ENCODE results near the gene BORCS5. TPM values are rescaled to one million over a fixed set of nuclear protein-coding genes. Genes with fewer than 3 reads are reported as not detected.

BORCS5 gene
- total RNA-seq, 2 donors from 2014 or later: 9.7 to 26.8 TPM

GRCh38 chr12:12440784-12441428, 84.0 kb downstream of the BORCS5 start:
- Histone ChIP-seq H3K36me3 (no peaks in the 10 kb centered on the region), H3K27me3 (replicated peaks; ENCODE audit: insufficient read depth) (no peaks in the 10 kb centered on the region), H3K27ac (peak overlapping the region; percentile 79 to 82), H3K4me3 (no peak overlapping the region), H3K4me1 (replicated peaks) (peaks cover 14% of the 10 kb centered on the region), H3K9me3 (no peaks in the 10 kb centered on the region)
- intact Hi-C loops (cut with DNase I): no loop called here
- TF ChIP-seq CTCF (IDR thresholded peaks at IDR 0.05) (no peak), POLR2AphosphoS5 (IDR thresholded peaks at IDR 0.05) (no peak), POLR2A (IDR thresholded peaks at IDR 0.05) (no peak)
- WGBS: 82% methylated on average over 4 of the region's 4 CpGs
- DNase-seq (ENCODE audit: low spot score): no peak

- Histone ChIP-seq H3K4me1 (replicated peaks) (peaks cover 14% of the 10 kb centered on the region), H3K27me3 (replicated peaks; ENCODE audit: insufficient read depth) (no peaks in the 10 kb centered on the region), H3K4me3 (no peak overlapping the region), H3K9me3 (no peaks in the 10 kb centered on the region), H3K27ac (peak overlapping the region; percentile 79 to 82), H3K36me3 (no peaks in the 10 kb centered on the region)
- intact Hi-C loops (cut with DNase I): no loop called here
- TF ChIP-seq POLR2A (IDR thresholded peaks at IDR 0.05) (no peak), CTCF (IDR thresholded peaks at IDR 0.05) (no peak), POLR2AphosphoS5 (IDR thresholded peaks at IDR 0.05) (no peak)
- WGBS: 94% methylated on average over 2 of the region's 2 CpGs
- no peak for DNase-seq (ENCODE audit: low spot score)
These were observed 84.5 kb downstream of the BORCS5 start for GRCh38 chr12:12441429-12441807.

GRCh38 chr12:12441843-12442461, 85.1 kb downstream of the BORCS5 start:
- H3K27me3 ChIP-seq (replicated peaks; ENCODE audit: insufficient read depth): no peaks in the 10 kb centered on the region
- TF ChIP-seq POLR2A (IDR thresholded peaks at IDR 0.05) (no peak), POLR2AphosphoS5 (IDR thresholded peaks at IDR 0.05) (no peak), CTCF (IDR thresholded peaks at IDR 0.05) (no peak)
- no peak overlapping the region for H3K4me3 ChIP-seq
- H3K27ac ChIP-seq: peak overlapping the region; percentile 79 to 82
- H3K4me1 ChIP-seq (replicated peaks): peaks cover 14% of the 10 kb centered on the region
- DNase-seq (ENCODE audit: low spot score): no peak
- H3K36me3 ChIP-seq: no peaks in the 10 kb centered on the region
- no peaks in the 10 kb centered on the region for H3K9me3 ChIP-seq
- intact Hi-C loops (cut with DNase I): no loop called here
- WGBS: 56% methylated on average over 4 of the region's 4 CpGs

GRCh38 chr12:12442548-12443071, 85.7 kb downstream of the BORCS5 start:
- H3K4me3 ChIP-seq: no peak overlapping the region
- H3K27ac ChIP-seq: peak overlapping the region; percentile 79 to 82
- intact Hi-C loops (cut with DNase I): no loop called here
- no peaks in the 10 kb centered on the region for H3K27me3 ChIP-seq (replicated peaks; ENCODE audit: insufficient read depth)
- WGBS: 26% methylated on average over 5 of the region's 5 CpGs
- H3K36me3 ChIP-seq: no peaks in the 10 kb centered on the region
- no peaks in the 10 kb centered on the region for H3K9me3 ChIP-seq
- no peak for TF ChIP-seq POLR2A (IDR thresholded peaks at IDR 0.05)
- TF ChIP-seq POLR2AphosphoS5 (IDR thresholded peaks at IDR 0.05): no peak
- no peak for TF ChIP-seq CTCF (IDR thresholded peaks at IDR 0.05)
- H3K4me1 ChIP-seq (replicated peaks): peaks cover 14% of the 10 kb centered on the region
- no peak for DNase-seq (ENCODE audit: low spot score)
